Cardiac muscle cell (in vitro differentiated cells and primary cell): ENCODE measurements around the gene GABRP. TPM values are rescaled to one million over a fixed set of nuclear protein-coding genes. Genes with fewer than 3 reads are reported as not detected.

ENCODE experiments used
- DNase-seq, 2 donors: peaks; one replicate each; pipeline versions ENCODE4 v3.0.0 to v3.0.0-alpha.2; 2010 to 2017; ENCODE audit warnings: low read depth in 1 of 2, low spot score in 1 of 2
- H3K27ac ChIP-seq: fragments of 200-600 bp; sonication (generic); 2 replicates; pipeline ENCODE4 v1.5.1; 2016
- H3K27me3 ChIP-seq: fragments of 200-600 bp; sonication (generic); 2 replicates; pipeline ENCODE4 v1.6.0; 2016; ENCODE audit warnings: control low read depth
- H3K36me3 ChIP-seq: fragments of 200-600 bp; sonication (generic); 2 replicates; pipeline ENCODE4 v1.5.1; 2016; ENCODE audit warnings: control low read depth
- H3K4me1 ChIP-seq: fragments of 200-600 bp; sonication (generic); 2 replicates; pipeline ENCODE4 v1.8.1; 2017; ENCODE audit warnings: low read depth, mild to moderate bottlenecking, mixed run types
- H3K4me3 ChIP-seq: fragments of 200-600 bp; sonication (generic); 2 replicates; pipeline ENCODE4 v1.5.1; 2016; ENCODE audit warnings: mild to moderate bottlenecking
- H3K9me3 ChIP-seq: fragments of 200-600 bp; sonication (generic); 2 replicates; pipeline ENCODE4 v1.5.1; 2017; ENCODE audit warnings: low read depth, mild to moderate bottlenecking, control low read depth
- CTCF ChIP-seq: IDR thresholded peaks from 2 replicates; pipeline ENCODE4 v1.5.1; 2012; ENCODE audit warnings: low read depth, mild to moderate bottlenecking, low read length
- polyA plus RNA-seq: library from polyadenylated mRNA; unstranded; fragments of >200 nt; fragmentation: Nextera tagmentation; extraction: Ambion mirVana; gene quantifications from 2 replicates; pipeline ENCODE4 v1.2.1, GENCODE V29; 2016
- total RNA-seq: library from RNA; depleted of rRNA; stranded (reverse); fragments of >200 nt; gene quantifications from 2 replicates; pipeline ENCODE4 v1.2.3, GENCODE V29; 2016

The GABRP gene
- total and polyA plus RNA-seq, 2 experiments from 2014 or later: 0.30 to 0.46 TPM

- TF ChIP-seq CTCF: no peak
- H3K4me1 ChIP-seq: peaks cover 9% of the 10 kb centered on the region
- DNase-seq: no peak
- no peaks in the 10 kb centered on the region for H3K27me3 ChIP-seq
- H3K9me3 ChIP-seq: no peaks in the 10 kb centered on the region
- H3K4me3 ChIP-seq: no peak overlapping the region
- H3K36me3 ChIP-seq: no peaks in the 10 kb centered on the region
- H3K27ac ChIP-seq: no peak overlapping the region
Measured at GRCh38 chr5:170755679-170756456, 27.7 kb upstream of the GABRP start.

- TF ChIP-seq CTCF: no peak
- Histone ChIP-seq H3K4me3 (no peak overlapping the region), H3K36me3 (no peaks in the 10 kb centered on the region), H3K9me3 (no peaks in the 10 kb centered on the region), H3K27ac (peak overlapping the region; percentile 45), H3K27me3 (peaks cover 6% of the 10 kb centered on the region), H3K4me1 (peaks cover 9% of the 10 kb centered on the region)
- DNase-seq: no peak
Measured at GRCh38 chr5:170756691-170757090, 26.8 kb upstream of the GABRP start.

GRCh38 chr5:170757182-170757601, 26.3 kb upstream of the GABRP start:
- Histone ChIP-seq H3K27ac (peak overlapping the region; percentile 45), H3K9me3 (no peaks in the 10 kb centered on the region)
- DNase-seq: peak in 1 of 2 donors; percentile 61

GRCh38 chr5:170757669-170758068, 25.9 kb upstream of the GABRP start:
- Histone ChIP-seq H3K27ac (peak overlapping the region; percentile 45), H3K4me1 (peaks cover 9% of the 10 kb centered on the region), H3K27me3 (peaks cover 7% of the 10 kb centered on the region), H3K9me3 (no peaks in the 10 kb centered on the region), H3K4me3 (no peak overlapping the region), H3K36me3 (no peaks in the 10 kb centered on the region)
- no peak for DNase-seq
- TF ChIP-seq CTCF: no peak

More at GRCh38 chr5:170757182-170757601, 26.3 kb upstream of the GABRP start:
- Histone ChIP-seq H3K4me3 (no peak overlapping the region), H3K36me3 (no peaks in the 10 kb centered on the region), H3K27me3 (peaks cover 7% of the 10 kb centered on the region), H3K4me1 (peaks cover 9% of the 10 kb centered on the region)
- no peak for TF ChIP-seq CTCF

GRCh38 chr5:170758481-170758880, 25.0 kb upstream of the GABRP start:
- no peak for TF ChIP-seq CTCF
- no peaks in the 10 kb centered on the region for H3K9me3 ChIP-seq
- H3K4me3 ChIP-seq: no peak overlapping the region
- DNase-seq: no peak
- H3K4me1 ChIP-seq: peaks cover 9% of the 10 kb centered on the region
- no peak overlapping the region for H3K27ac ChIP-seq
- no peaks in the 10 kb centered on the region for H3K36me3 ChIP-seq
- H3K27me3 ChIP-seq: peaks cover 7% of the 10 kb centered on the region
